ENCODE data around the gene GFRA1.

DNA sequence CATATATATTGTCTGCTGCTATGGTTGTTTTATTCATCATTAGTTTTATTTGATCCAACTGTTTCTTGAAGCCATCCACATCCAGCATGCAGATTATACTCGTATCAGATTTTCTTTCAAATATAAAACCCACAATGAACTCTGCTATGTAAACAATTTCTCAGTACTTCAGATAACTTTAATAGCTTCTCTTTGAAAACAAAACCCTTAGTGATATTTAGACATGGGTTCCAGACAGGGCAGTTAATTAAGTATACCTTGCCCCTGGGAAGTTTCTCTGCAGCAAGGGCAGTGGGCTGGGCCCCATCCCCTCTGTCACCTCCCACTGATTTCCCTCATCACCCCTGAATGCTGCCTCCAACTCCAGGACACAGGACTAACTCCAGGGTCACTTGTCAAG is 104.3 kb downstream of the GFRA1 start:
- TF ChIP-seq ZNF221 (tag by site-specific recombination; IDR thresholded peaks at IDR 0.05; ENCODE audit: borderline replicate concordance) = no peak
- TF ChIP-seq, protein P1, sequence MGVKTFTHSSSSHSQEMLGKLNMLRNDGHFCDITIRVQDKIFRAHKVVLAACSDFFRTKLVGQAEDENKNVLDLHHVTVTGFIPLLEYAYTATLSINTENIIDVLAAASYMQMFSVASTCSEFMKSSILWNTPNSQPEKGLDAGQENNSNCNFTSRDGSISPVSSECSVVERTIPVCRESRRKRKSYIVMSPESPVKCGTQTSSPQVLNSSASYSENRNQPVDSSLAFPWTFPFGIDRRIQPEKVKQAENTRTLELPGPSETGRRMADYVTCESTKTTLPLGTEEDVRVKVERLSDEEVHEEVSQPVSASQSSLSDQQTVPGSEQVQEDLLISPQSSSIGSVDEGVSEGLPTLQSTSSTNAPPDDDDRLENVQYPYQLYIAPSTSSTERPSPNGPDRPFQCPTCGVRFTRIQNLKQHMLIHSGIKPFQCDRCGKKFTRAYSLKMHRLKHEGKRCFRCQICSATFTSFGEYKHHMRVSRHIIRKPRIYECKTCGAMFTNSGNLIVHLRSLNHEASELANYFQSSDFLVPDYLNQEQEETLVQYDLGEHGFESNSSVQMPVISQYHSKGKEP (tag by site-specific recombination; IDR thresholded peaks at IDR 0.05) = peak; percentile 66; the same call in 1 of the 2 replicates
- TF ChIP-seq, protein P2, sequence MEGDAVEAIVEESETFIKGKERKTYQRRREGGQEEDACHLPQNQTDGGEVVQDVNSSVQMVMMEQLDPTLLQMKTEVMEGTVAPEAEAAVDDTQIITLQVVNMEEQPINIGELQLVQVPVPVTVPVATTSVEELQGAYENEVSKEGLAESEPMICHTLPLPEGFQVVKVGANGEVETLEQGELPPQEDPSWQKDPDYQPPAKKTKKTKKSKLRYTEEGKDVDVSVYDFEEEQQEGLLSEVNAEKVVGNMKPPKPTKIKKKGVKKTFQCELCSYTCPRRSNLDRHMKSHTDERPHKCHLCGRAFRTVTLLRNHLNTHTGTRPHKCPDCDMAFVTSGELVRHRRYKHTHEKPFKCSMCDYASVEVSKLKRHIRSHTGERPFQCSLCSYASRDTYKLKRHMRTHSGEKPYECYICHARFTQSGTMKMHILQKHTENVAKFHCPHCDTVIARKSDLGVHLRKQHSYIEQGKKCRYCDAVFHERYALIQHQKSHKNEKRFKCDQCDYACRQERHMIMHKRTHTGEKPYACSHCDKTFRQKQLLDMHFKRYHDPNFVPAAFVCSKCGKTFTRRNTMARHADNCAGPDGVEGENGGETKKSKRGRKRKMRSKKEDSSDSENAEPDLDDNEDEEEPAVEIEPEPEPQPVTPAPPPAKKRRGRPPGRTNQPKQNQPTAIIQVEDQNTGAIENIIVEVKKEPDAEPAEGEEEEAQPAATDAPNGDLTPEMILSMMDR (tag by site-specific recombination; IDR thresholded peaks at IDR 0.05) = no peak
- no peak for TF ChIP-seq ZNF366 (tag by site-specific recombination; conservative IDR thresholded peaks at IDR 0.05)
- TF ChIP-seq, protein P3, sequence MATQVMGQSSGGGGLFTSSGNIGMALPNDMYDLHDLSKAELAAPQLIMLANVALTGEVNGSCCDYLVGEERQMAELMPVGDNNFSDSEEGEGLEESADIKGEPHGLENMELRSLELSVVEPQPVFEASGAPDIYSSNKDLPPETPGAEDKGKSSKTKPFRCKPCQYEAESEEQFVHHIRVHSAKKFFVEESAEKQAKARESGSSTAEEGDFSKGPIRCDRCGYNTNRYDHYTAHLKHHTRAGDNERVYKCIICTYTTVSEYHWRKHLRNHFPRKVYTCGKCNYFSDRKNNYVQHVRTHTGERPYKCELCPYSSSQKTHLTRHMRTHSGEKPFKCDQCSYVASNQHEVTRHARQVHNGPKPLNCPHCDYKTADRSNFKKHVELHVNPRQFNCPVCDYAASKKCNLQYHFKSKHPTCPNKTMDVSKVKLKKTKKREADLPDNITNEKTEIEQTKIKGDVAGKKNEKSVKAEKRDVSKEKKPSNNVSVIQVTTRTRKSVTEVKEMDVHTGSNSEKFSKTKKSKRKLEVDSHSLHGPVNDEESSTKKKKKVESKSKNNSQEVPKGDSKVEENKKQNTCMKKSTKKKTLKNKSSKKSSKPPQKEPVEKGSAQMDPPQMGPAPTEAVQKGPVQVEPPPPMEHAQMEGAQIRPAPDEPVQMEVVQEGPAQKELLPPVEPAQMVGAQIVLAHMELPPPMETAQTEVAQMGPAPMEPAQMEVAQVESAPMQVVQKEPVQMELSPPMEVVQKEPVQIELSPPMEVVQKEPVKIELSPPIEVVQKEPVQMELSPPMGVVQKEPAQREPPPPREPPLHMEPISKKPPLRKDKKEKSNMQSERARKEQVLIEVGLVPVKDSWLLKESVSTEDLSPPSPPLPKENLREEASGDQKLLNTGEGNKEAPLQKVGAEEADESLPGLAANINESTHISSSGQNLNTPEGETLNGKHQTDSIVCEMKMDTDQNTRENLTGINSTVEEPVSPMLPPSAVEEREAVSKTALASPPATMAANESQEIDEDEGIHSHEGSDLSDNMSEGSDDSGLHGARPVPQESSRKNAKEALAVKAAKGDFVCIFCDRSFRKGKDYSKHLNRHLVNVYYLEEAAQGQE (tag by site-specific recombination; IDR thresholded peaks at IDR 0.05) = no peak
- TF ChIP-seq ZNF157 (tag by site-specific recombination; IDR thresholded peaks at IDR 0.05) = no peak
- TF ChIP-seq ZNF600 (tag by site-specific recombination; IDR thresholded peaks at IDR 0.05) = no peak
- TF ChIP-seq, protein P4, sequence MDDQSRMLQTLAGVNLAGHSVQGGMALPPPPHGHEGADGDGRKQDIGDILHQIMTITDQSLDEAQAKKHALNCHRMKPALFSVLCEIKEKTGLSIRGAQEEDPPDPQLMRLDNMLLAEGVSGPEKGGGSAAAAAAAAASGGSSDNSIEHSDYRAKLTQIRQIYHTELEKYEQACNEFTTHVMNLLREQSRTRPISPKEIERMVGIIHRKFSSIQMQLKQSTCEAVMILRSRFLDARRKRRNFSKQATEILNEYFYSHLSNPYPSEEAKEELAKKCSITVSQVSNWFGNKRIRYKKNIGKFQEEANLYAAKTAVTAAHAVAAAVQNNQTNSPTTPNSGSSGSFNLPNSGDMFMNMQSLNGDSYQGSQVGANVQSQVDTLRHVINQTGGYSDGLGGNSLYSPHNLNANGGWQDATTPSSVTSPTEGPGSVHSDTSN (CRISPR knock-in tag; IDR thresholded peaks at IDR 0.05) = no peak
- no peak for TF ChIP-seq BCL11A (tag by site-specific recombination; IDR thresholded peaks at IDR 0.05; ENCODE audit: low read depth)
- TF ChIP-seq ZNF324 (tag by site-specific recombination; IDR thresholded peaks at IDR 0.05) = no peak
- no peak for TF ChIP-seq SETDB1 (IDR thresholded peaks at IDR 0.05; ENCODE audit: insufficient read length, low read length)

Measured in HEK293 (cell line).